H1 (cell line): ENCODE measurements around the gene DNAJC7. TPM values are rescaled to one million over a fixed set of nuclear protein-coding genes. Genes with fewer than 3 reads are reported as not detected.

Source experiments
- CTCF ChIA-PET: fragments of 300-600 bp; sonication (Branson Sonifier 250); formaldehyde crosslinking; loops from one replicate; lab custom pipeline; 2021; ENCODE audit not compliant: partially characterized antibody; lab: Charles Lee
- POLR2A ChIA-PET: fragments of 300-600 bp; sonication (Branson Sonifier 250); formaldehyde crosslinking; loops from one replicate; lab custom pipeline; 2021; ENCODE audit warnings: inconsistent platforms; ENCODE audit not compliant: partially characterized antibody; lab: Charles Lee
- DNase-seq, 2 experiments: peaks; one replicate each; pipeline versions ENCODE4 v3.0.0 to v3.0.0-alpha.2; 2010 to 2022; ENCODE audit warnings: low spot score in 2 of 2, low read depth in 1 of 2, mixed read lengths in 1 of 2
- FAIRE-seq: peaks from 2 replicates; lab custom pipeline; 2011; peaks lifted over from hg19 to GRCh38; lab: Jason Lieb, UNC
- H2AFZ ChIP-seq: 2 replicates; pipeline ENCODE4 v1.8.1; 2012; ENCODE audit warnings: low read length, inconsistent platforms
- H2AK5ac ChIP-seq: 2 replicates; pipeline ENCODE4 v1.6.1; 2013; ENCODE audit warnings: low read depth, low read length
- H2BK120ac ChIP-seq: replicated peaks from 2 replicates; pipeline ENCODE3; 2013; ENCODE audit warnings: low read depth, low read length, inconsistent platforms
- H2BK12ac ChIP-seq: 2 replicates; pipeline ENCODE4 v1.6.1; 2013; ENCODE audit warnings: low read depth, low read length
- H2BK15ac ChIP-seq: 2 replicates; pipeline ENCODE4 v1.6.1; 2013; ENCODE audit warnings: low read length
- H2BK20ac ChIP-seq: 2 replicates; pipeline ENCODE4 v1.6.1; 2013; ENCODE audit warnings: low read length
- H2BK5ac ChIP-seq: 2 replicates; pipeline ENCODE4 v1.6.1; 2013; ENCODE audit warnings: low read depth, low read length
- H3K14ac ChIP-seq: 2 replicates; pipeline ENCODE4 v1.6.1; 2013; ENCODE audit warnings: inconsistent platforms; ENCODE audit not compliant: insufficient read length
- H3K18ac ChIP-seq: 2 replicates; pipeline ENCODE4 v1.6.1; 2013; ENCODE audit warnings: low read length; ENCODE audit errors: extremely low read depth
- H3K23ac ChIP-seq: 2 replicates; pipeline ENCODE4 v1.6.1; 2013; ENCODE audit warnings: inconsistent platforms; ENCODE audit not compliant: insufficient read length
- H3K23me2 ChIP-seq: 2 replicates; pipeline ENCODE4 v1.6.1; 2013; ENCODE audit warnings: low read depth, low read length
- H3K27ac ChIP-seq: 2 replicates; pipeline ENCODE4 v1.6.1; 2011; ENCODE audit warnings: low read depth, low read length, inconsistent platforms
- H3K27me3 ChIP-seq, 4 experiments: replicated peaks in 1 of 4; 1 replicate in 1 of 4; 2 replicates in 3 of 4; pipeline versions ENCODE4 v1.6.1 to v1.8.1; 2011 to 2013; ENCODE audit warnings: low read length in 3 of 4, mild to moderate bottlenecking in 3 of 4, inconsistent platforms in 2 of 4, mixed read lengths in 2 of 4, moderate library complexity in 1 of 4; ENCODE audit not compliant: control insufficient read depth in 3 of 4, insufficient read depth in 3 of 4; ENCODE audit errors: extremely low read depth in 1 of 4
- H3K36me3 ChIP-seq, 4 experiments: 2 replicates each; pipeline versions ENCODE4 v1.6.1 to v1.8.1; 2011 to 2013; ENCODE audit warnings: mild to moderate bottlenecking in 4 of 4, low read length in 3 of 4, moderate library complexity in 2 of 4, control low read depth in 1 of 4, inconsistent platforms in 1 of 4; ENCODE audit not compliant: insufficient read depth in 4 of 4, control insufficient read depth in 2 of 4
- H3K4ac ChIP-seq: replicated peaks from 2 replicates; pipeline ENCODE3; 2013; ENCODE audit warnings: low read length, low read depth, mixed read lengths, inconsistent platforms; ENCODE audit not compliant: insufficient read length
- H3K4me1 ChIP-seq, 4 experiments: replicated peaks in 1 of 4; 1 replicate in 1 of 4; 2 replicates in 3 of 4; pipeline versions ENCODE4 v1.6.1 to v1.8.1; 2011 to 2013; ENCODE audit warnings: low read length in 3 of 4, inconsistent platforms in 2 of 4, mixed read lengths in 1 of 4; ENCODE audit not compliant: insufficient read depth in 4 of 4, control insufficient read depth in 3 of 4
- H3K4me2 ChIP-seq, 2 experiments: 2 replicates each; pipeline versions ENCODE4 v1.6.1 to v1.8.1; 2011 to 2013; ENCODE audit warnings: low read depth in 2 of 2, low read length in 2 of 2, control low read depth in 1 of 2, inconsistent platforms in 1 of 2, mild to moderate bottlenecking in 1 of 2; ENCODE audit not compliant: insufficient read depth in 1 of 2
- H3K4me3 ChIP-seq, 4 experiments: fragments of 200-600, 300-600 bp in 1 of 4; sonication (generic), shearing (Covaris generic), sonication (Bioruptor Twin) in 1 of 4; 2 replicates each; pipeline versions ENCODE4 v1.5.1 to v1.8.1; 2011 to 2016; ENCODE audit warnings: low read length in 4 of 4, low read depth in 3 of 4, control low read depth in 2 of 4, inconsistent platforms in 2 of 4, mild to moderate bottlenecking in 2 of 4, mixed read lengths in 1 of 4, moderate library complexity in 1 of 4; ENCODE audit not compliant: insufficient read depth in 2 of 4; ENCODE audit errors: extremely low read depth in 1 of 4
- H3K56ac ChIP-seq: replicated peaks from 2 replicates; pipeline ENCODE3; 2013; ENCODE audit warnings: low read depth, mild to moderate bottlenecking, mixed read lengths, low read length, inconsistent platforms; ENCODE audit not compliant: insufficient read length
- H3K79me1 ChIP-seq: 2 replicates; pipeline ENCODE4 v1.6.1; 2013; ENCODE audit warnings: low read depth, low read length, control low read depth
- H3K79me2 ChIP-seq, 2 experiments: 2 replicates each; pipeline versions ENCODE4 v1.6.1 to v1.8.1; 2012 to 2013; ENCODE audit warnings: low read length in 2 of 2, mild to moderate bottlenecking in 2 of 2, inconsistent platforms in 1 of 2; ENCODE audit not compliant: insufficient read depth in 2 of 2, control insufficient read depth in 1 of 2
- H3K9ac ChIP-seq, 4 experiments: replicated peaks in 1 of 4; 1 replicate in 1 of 4; 2 replicates in 3 of 4; pipeline versions ENCODE4 v1.6.1 to v1.8.1; 2011 to 2013; ENCODE audit warnings: low read depth in 3 of 4, low read length in 3 of 4, control low read depth in 2 of 4, mild to moderate bottlenecking in 2 of 4, moderate library complexity in 2 of 4, inconsistent platforms in 1 of 4; ENCODE audit errors: extremely low read depth in 1 of 4
- H3K9me3 ChIP-seq, 2 experiments: 2 replicates each; pipeline versions ENCODE4 v1.6.1 to v1.8.1; 2012 to 2013; ENCODE audit warnings: mild to moderate bottlenecking in 2 of 2, moderate library complexity in 2 of 2, control low read depth in 1 of 2, inconsistent platforms in 1 of 2, low read depth in 1 of 2, low read length in 1 of 2, mixed read lengths in 1 of 2; ENCODE audit not compliant: insufficient read depth in 2 of 2
- H4K20me1 ChIP-seq, 2 experiments: replicated peaks in 1 of 2; 2 replicates each; pipeline versions ENCODE3 to v1.8.1; 2011 to 2013; ENCODE audit warnings: inconsistent platforms in 2 of 2, low read length in 2 of 2, mild to moderate bottlenecking in 1 of 2; ENCODE audit not compliant: insufficient read depth in 2 of 2, control insufficient read depth in 1 of 2
- H4K5ac ChIP-seq: 2 replicates; pipeline ENCODE4 v1.6.1; 2013; ENCODE audit warnings: low read length, low read depth, mixed read lengths, inconsistent platforms; ENCODE audit not compliant: insufficient read length
- H4K8ac ChIP-seq: 2 replicates; pipeline ENCODE4 v1.8.0; 2013; ENCODE audit warnings: mild to moderate bottlenecking, moderate library complexity, low read length, inconsistent platforms; ENCODE audit not compliant: insufficient read depth; ENCODE audit errors: extremely low read depth
- H4K91ac ChIP-seq: replicated peaks from 2 replicates; pipeline ENCODE3; 2013; ENCODE audit warnings: low read length, mixed read lengths, inconsistent platforms; ENCODE audit not compliant: insufficient read length
- ASH2L ChIP-seq: fragments of 200-600, 300-600 bp; sonication (generic); IDR thresholded peaks from one replicate; pipeline ENCODE4 v1.7.1; 2017; ENCODE audit warnings: low read length
- BACH1 ChIP-seq: IDR thresholded peaks from 2 replicates; pipeline ENCODE4 v1.6.1; 2012; ENCODE audit warnings: low read length, improper control_type of control experiment
- CBX5 ChIP-seq: fragments of 300-800, 300-1000 bp; sonication (generic); IDR thresholded peaks from 2 replicates; pipeline ENCODE4 v1.7.1; 2016; ENCODE audit warnings: antibody characterized with exemption, low read length, low read depth
- CREB1 ChIP-seq: IDR thresholded peaks from 2 replicates; pipeline ENCODE4 v1.6.1; 2012; ENCODE audit warnings: inconsistent platforms
- CTBP2 ChIP-seq: IDR thresholded peaks from 2 replicates; pipeline ENCODE4 v1.7.0; 2011; ENCODE audit warnings: borderline replicate concordance, mild to moderate bottlenecking, moderate library complexity, mixed read lengths, low read length; ENCODE audit not compliant: insufficient read depth, insufficient read length
- GABPA ChIP-seq: IDR thresholded peaks from 2 replicates; pipeline ENCODE4 v1.6.1; 2011; ENCODE audit warnings: mild to moderate bottlenecking, low read length, moderate library complexity, borderline replicate concordance; ENCODE audit not compliant: insufficient read depth
- HDAC2 ChIP-seq, 2 experiments: fragments of 300-600 bp in 1 of 2; sonication (generic) in 1 of 2; IDR thresholded peaks; 2 replicates each; pipeline ENCODE4 v1.6.1; 2011 to 2012; ENCODE audit warnings: low read depth in 2 of 2, low read length in 2 of 2, mild to moderate bottlenecking in 2 of 2, moderate library complexity in 2 of 2, borderline replicate concordance in 1 of 2, inconsistent platforms in 1 of 2
- KDM1A ChIP-seq: fragments of 200-600, 300-600 bp; sonication (generic); IDR thresholded peaks from 2 replicates; pipeline ENCODE4 v1.7.1; 2016; ENCODE audit warnings: mild to moderate bottlenecking, low read length, borderline replicate concordance
- PHF8 ChIP-seq: fragments of 200-600 bp; sonication (generic); conservative IDR thresholded peaks from 2 replicates; pipeline ENCODE4 v1.7.1; 2012; ENCODE audit warnings: low read depth, mild to moderate bottlenecking, inconsistent platforms, low read length, moderate library complexity
- SIN3A ChIP-seq, 2 experiments: IDR thresholded peaks in 1 of 2; conservative IDR thresholded peaks in 1 of 2; 2 replicates each; pipeline ENCODE4 v1.6.1; 2011 to 2012; ENCODE audit warnings: low read length in 2 of 2, improper control_type of control experiment in 1 of 2, low read depth in 1 of 2, mild to moderate bottlenecking in 1 of 2
- ZNF274 ChIP-seq: IDR thresholded peaks from 2 replicates; pipeline ENCODE4 v1.7.0; 2012; ENCODE audit warnings: low read length, borderline replicate concordance; ENCODE audit errors: extremely low read depth
- WGBS, 2 experiments: shearing (Covaris generic) in 1 of 2; methylation state at CpG; one replicate each; pipeline versions ENCODE4 v1.1.6 to v1.1.7; 2013 to 2015; ENCODE audit warnings: low lambda C conversion rate in 2 of 2, mixed read lengths in 2 of 2, inconsistent platforms in 1 of 2, low coverage in 1 of 2, missing lambda C conversion rate in 1 of 2; ENCODE audit not compliant: insufficient replicate concordance in 2 of 2, insufficient coverage in 1 of 2, insufficient read length in 1 of 2; ENCODE audit errors: extremely low coverage in 1 of 2, missing lambda C conversion rate in 1 of 2; 5-methylcytosine and 5-hydroxymethylcytosine counted together
- polyA plus RNA-seq, 7 experiments: library from polyadenylated mRNA; depleted of rRNA in 3 of 7; stranded (reverse) in 5 of 7; unstranded in 2 of 7; fragments of >200 nt in 5 of 7; fragments of 200-250 nt in 2 of 7; gene quantifications; 1 replicate in 5 of 7; 2 replicates in 1 of 7; 4 replicates in 1 of 7; pipeline versions ENCODE4 v1.2.1 to v1.2.3, GENCODE V29; 2011 to 2013; ENCODE audit warnings: missing spikeins in 2 of 7, mixed read lengths in 2 of 7
- total RNA-seq: library from RNA; stranded (reverse); fragmentation: NEBNext Ultra II Directional; extraction: Animal tissue kit (Norgen Biotek cat#: 25700); gene quantifications from 2 replicates; pipeline ENCODE4 v1.2.1, GENCODE V29; 2021
- TF ChIP-seq, protein P1 (sequence below): IDR thresholded peaks from 2 replicates; pipeline ENCODE4 v1.6.1; 2012; ENCODE audit warnings: inconsistent platforms
- TF ChIP-seq, protein P2 (sequence below): IDR thresholded peaks from 2 replicates; pipeline ENCODE4 v1.6.1; 2011; ENCODE audit warnings: low read depth, mild to moderate bottlenecking, low read length; ENCODE audit not compliant: insufficient read depth

Gene DNAJC7
- total and polyA plus RNA-seq, 2 of the 8 experiments (the other 6 are each of a cell fraction or from before 2014, with no cell fraction given), result 31.0 to 148 TPM

DNA sequence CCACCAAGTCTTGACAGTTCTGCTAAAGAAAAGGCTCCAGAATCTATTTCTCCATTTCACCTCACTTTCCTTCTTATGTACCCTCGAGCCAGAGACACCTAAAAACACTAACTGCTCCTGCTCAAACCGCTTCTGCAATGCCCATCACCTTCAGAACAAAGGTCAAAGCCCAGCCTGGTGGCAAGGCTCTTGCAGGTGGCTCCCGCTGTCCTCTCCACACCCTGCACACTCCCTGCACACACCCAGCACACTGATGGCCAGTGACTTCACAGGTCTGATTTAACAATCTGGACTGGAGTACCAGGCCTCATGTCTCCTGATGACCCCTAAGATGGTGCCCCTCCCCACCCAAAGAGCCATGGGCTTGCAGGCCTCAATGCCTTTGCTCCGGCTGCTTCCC lies 43.0 kb upstream of the DNAJC7 start:
- H3K27me3 ChIP-seq, result no peaks in the 10 kb centered on the region
- H3K9me3 ChIP-seq, result no peaks in the 10 kb centered on the region
- peaks cover 0 to 14% (median 5%) of the 10 kb centered on the region in 4 experiments; a peak in 6 of 7 replicates for H3K4me1 ChIP-seq
- no peaks in the 10 kb centered on the region; the same call in 1 of the 2 replicates for H3K23me2 ChIP-seq
- no peak overlapping the region for H3K9ac ChIP-seq
- H2BK120ac ChIP-seq, result no peak overlapping the region
- H3K79me2 ChIP-seq, result no peaks in the 10 kb centered on the region
- H3K79me1 ChIP-seq, result no peaks in the 10 kb centered on the region
- H4K5ac ChIP-seq, result no peak overlapping the region
- H3K4me3 ChIP-seq, result no peak overlapping the region
- ChIA-PET POLR2A (no interaction called here), CTCF (interaction anchor here (0.6 to 17.0 kb wide), 10 partner anchors 7 to 97 kb away, joined by 3 to 381 read pairs (median 8); partner anchors contain the start of genes DHX58, HSPB9 and KAT2A)
- no peak overlapping the region for H4K91ac ChIP-seq
- no peak overlapping the region for H2AFZ ChIP-seq
- no peak overlapping the region for H3K4me2 ChIP-seq
- FAIRE-seq, result no peak
- 95% methylated on average over 4 of the region's 4 CpGs; no CpG with 5 or more reads in 1 of the 2 experiments for WGBS, 2 experiments
- H4K20me1 ChIP-seq, result no peaks in the 10 kb centered on the region
- no peak overlapping the region for H3K23ac ChIP-seq
- H3K56ac ChIP-seq, result no peak overlapping the region
- no peak overlapping the region; the same call in 1 of the 2 replicates for H2BK15ac ChIP-seq
- H2BK20ac ChIP-seq, result no peak overlapping the region
- H3K14ac ChIP-seq, result no peak overlapping the region
- no peak for DNase-seq
- no peak overlapping the region for H3K27ac ChIP-seq
- H3K4ac ChIP-seq, result no peak overlapping the region
- H4K8ac ChIP-seq, result no peak overlapping the region
- H3K18ac ChIP-seq, result no peak overlapping the region
- no peak overlapping the region for H2BK12ac ChIP-seq
- no peak overlapping the region for H2AK5ac ChIP-seq
- H3K36me3 ChIP-seq, result no peaks in the 10 kb centered on the region
- H2BK5ac ChIP-seq, result peak overlapping the region; percentile 35; the same call in 1 of the 2 replicates
- TF ChIP-seq ASH2L (no peak), BACH1 (no peak), KDM1A (no peak), CBX5 (no peak), CTBP2 (no peak), SIN3A (conservative IDR thresholded peaks at IDR 0.05 in 1 of 2, IDR thresholded peaks at IDR 0.05 in 1 of 2; ENCODE audit: low read depth in 1 of 2, low read length in 2 of 2) (no peak), ZNF274 (no peak), CREB1 (no peak), PHF8 (no peak), GABPA (no peak), HDAC2 (IDR thresholded peaks at IDR 0.05; ENCODE audit: borderline replicate concordance in 1 of 2, low read depth in 2 of 2, low read length in 2 of 2) (no peak)
- TF ChIP-seq, protein P1, sequence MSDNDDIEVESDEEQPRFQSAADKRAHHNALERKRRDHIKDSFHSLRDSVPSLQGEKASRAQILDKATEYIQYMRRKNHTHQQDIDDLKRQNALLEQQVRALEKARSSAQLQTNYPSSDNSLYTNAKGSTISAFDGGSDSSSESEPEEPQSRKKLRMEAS, result no peak
- TF ChIP-seq, protein P2, sequence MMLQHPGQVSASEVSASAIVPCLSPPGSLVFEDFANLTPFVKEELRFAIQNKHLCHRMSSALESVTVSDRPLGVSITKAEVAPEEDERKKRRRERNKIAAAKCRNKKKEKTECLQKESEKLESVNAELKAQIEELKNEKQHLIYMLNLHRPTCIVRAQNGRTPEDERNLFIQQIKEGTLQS, result no peak
